KMS-11 (cell line): ENCODE measurements around the gene CNOT10.

Source experiments
- H2AFZ ChIP-seq: fragments of 200-600 bp; sonication (generic); 2 replicates; pipeline ENCODE4 v1.6.1; 2016; ENCODE audit warnings: antibody characterized with exemption, mixed run types, low read depth
- H3K27ac ChIP-seq: fragments of 200-600 bp; sonication (generic); 2 replicates; pipeline ENCODE4 v1.6.1; 2016; ENCODE audit warnings: mild to moderate bottlenecking, mixed run types
- H3K27me3 ChIP-seq: fragments of 200-600 bp; sonication (generic); 2 replicates; pipeline ENCODE4 v1.6.1; 2017; ENCODE audit warnings: mild to moderate bottlenecking, low read depth, mixed run types, moderate library complexity; ENCODE audit not compliant: insufficient read depth
- H3K36me3 ChIP-seq: fragments of 200-600 bp; sonication (generic); 2 replicates; pipeline ENCODE4 v1.6.1; 2017; ENCODE audit warnings: mild to moderate bottlenecking, mixed run types; ENCODE audit not compliant: insufficient read depth
- H3K4me1 ChIP-seq: fragments of 200-600 bp; sonication (generic); 2 replicates; pipeline ENCODE4 v1.6.1; 2016; ENCODE audit warnings: mild to moderate bottlenecking, low read depth, mixed run types; ENCODE audit not compliant: poor library complexity, severe bottlenecking
- H3K4me2 ChIP-seq: fragments of 200-600 bp; sonication (generic); 2 replicates; pipeline ENCODE4 v1.7.0; 2016; ENCODE audit warnings: mild to moderate bottlenecking, mixed run types
- H3K4me3 ChIP-seq: fragments of 200-600 bp; sonication (generic); IDR thresholded peaks from 2 replicates; pipeline ENCODE4 v1.6.1; 2017; ENCODE audit warnings: low read depth, low read length, mixed read lengths; ENCODE audit not compliant: insufficient read depth
- H3K79me2 ChIP-seq: fragments of 200-600 bp; sonication (generic); 2 replicates; pipeline ENCODE4 v1.6.1; 2016; ENCODE audit warnings: low read depth, mixed run types; ENCODE audit not compliant: insufficient read depth
- H3K9ac ChIP-seq: fragments of 200-600 bp; sonication (generic); 2 replicates; pipeline ENCODE4 v1.6.1; 2016; ENCODE audit warnings: mild to moderate bottlenecking, mixed run types
- H4K20me1 ChIP-seq: fragments of 200-600 bp; sonication (generic); 2 replicates; pipeline ENCODE4 v1.6.1; 2016; ENCODE audit warnings: mild to moderate bottlenecking, mixed run types; ENCODE audit not compliant: insufficient read depth
- CTCF ChIP-seq: fragments of 200-600 bp; sonication (generic); conservative IDR thresholded peaks from 2 replicates; pipeline ENCODE4 v1.6.1; 2017; ENCODE audit warnings: low read depth, mild to moderate bottlenecking, antibody characterized with exemption, low read length, moderate library complexity, mixed read lengths

CNOT10 gene

GRCh38 chr3:32817257-32817557 lies 132.2 kb downstream of the CNOT10 start:
- Histone ChIP-seq H3K36me3 (no peaks in the 10 kb centered on the region), H3K4me2 (no peak overlapping the region)

GRCh38 chr3:32817558-32818228 lies 132.7 kb downstream of the CNOT10 start, which contains the start of gene TRIM71:
Gene TRIM71, plus strand, starts transcription at chr3:32817997. Its CDS starts 84 bp downstream, at chr3:32818081.
- Histone ChIP-seq H3K79me2 (no peaks in the 10 kb centered on the region), H3K4me1 (no peaks in the 10 kb centered on the region), H3K36me3 (no peaks in the 10 kb centered on the region), H4K20me1 (no peaks in the 10 kb centered on the region), H2AFZ (no peak within 1 kb of the TSS), H3K27ac (no peak within 1 kb of the TSS), H3K4me2 (no peak within 1 kb of the TSS), H3K27me3 (no peaks in the 10 kb centered on the region), H3K4me3 (no peak within 1 kb of the TSS), H3K9ac (no peak within 1 kb of the TSS)
- no peak for TF ChIP-seq CTCF

More at GRCh38 chr3:32817257-32817557, 132.2 kb downstream of the CNOT10 start:
- H3K4me1 ChIP-seq, result no peaks in the 10 kb centered on the region
- no peak overlapping the region for H2AFZ ChIP-seq
- H3K27me3 ChIP-seq, result no peaks in the 10 kb centered on the region
- no peak overlapping the region for H3K27ac ChIP-seq
- no peak for TF ChIP-seq CTCF
- H3K9ac ChIP-seq, result no peak overlapping the region
- H3K79me2 ChIP-seq, result no peaks in the 10 kb centered on the region
- H3K4me3 ChIP-seq, result no peak overlapping the region
- no peaks in the 10 kb centered on the region for H4K20me1 ChIP-seq

- H3K9ac ChIP-seq, result no peak overlapping the region
- H3K4me3 ChIP-seq, result no peak overlapping the region
- H3K27ac ChIP-seq, result no peak overlapping the region
- no peaks in the 10 kb centered on the region for H3K4me1 ChIP-seq
- no peak for TF ChIP-seq CTCF
- H2AFZ ChIP-seq, result no peak overlapping the region
- no peaks in the 10 kb centered on the region for H3K36me3 ChIP-seq
- H3K4me2 ChIP-seq, result no peak overlapping the region
- H3K79me2 ChIP-seq, result no peaks in the 10 kb centered on the region
- no peaks in the 10 kb centered on the region for H4K20me1 ChIP-seq
- H3K27me3 ChIP-seq, result no peaks in the 10 kb centered on the region
Measured at GRCh38 chr3:32818229-32818969, 133.4 kb downstream of the CNOT10 start.

GRCh38 chr3:32818970-32819511 lies 134.1 kb downstream of the CNOT10 start:
- no peaks in the 10 kb centered on the region for H3K27me3 ChIP-seq
- no peaks in the 10 kb centered on the region for H3K36me3 ChIP-seq
- H3K4me1 ChIP-seq, result no peaks in the 10 kb centered on the region
- TF ChIP-seq CTCF, result no peak
- H3K4me2 ChIP-seq, result no peak overlapping the region
- no peak overlapping the region for H3K4me3 ChIP-seq
- H3K27ac ChIP-seq, result no peak overlapping the region
- no peaks in the 10 kb centered on the region for H3K79me2 ChIP-seq
- H2AFZ ChIP-seq, result no peak overlapping the region
- no peak overlapping the region for H3K9ac ChIP-seq
- no peaks in the 10 kb centered on the region for H4K20me1 ChIP-seq
